ENCODE results near the gene SLC3A2. TPM values are rescaled to one million over a fixed set of nuclear protein-coding genes. Genes with fewer than 3 reads are reported as not detected.

The SLC3A2 gene
- total RNA-seq, 1 experiment from 2014 or later: 334 TPM

- Mint-ChIP-seq H3K27me3 (ENCODE audit: low read depth) (peaks cover 13% of the 10 kb centered on the region), H3K4me1 (peaks cover 31% of the 10 kb centered on the region), H3K36me3 (0 out of 2 replicates have a peak, but pooled peaks cover 3% of the 10 kb centered on the region), H3K9me3 (peaks cover 8% of the 10 kb centered on the region), H3K4me3 (no peak overlapping the region), H3K27ac (no peak overlapping the region)
- CTCF ChIA-PET: interaction anchor here (0.6 to 11.0 kb wide), 54 partner anchors 9 to 831 kb away, joined by 3 to 535 read pairs (median 5); partner anchors contain the start of genes CHRM1, PLAAT5, SLC22A25 and SLC22A6
- peak; percentile 94 for DNase-seq (ENCODE audit: low spot score)
- ATAC-seq: peak; percentile 54
- TF ChIP-seq CTCF (IDR thresholded peaks at IDR 0.05): peak; percentile 99
- no peak for TF ChIP-seq SMAD3 (CRISPR knock-in tag; IDR thresholded peaks at IDR 0.05; ENCODE audit: borderline replicate concordance)
- TF ChIP-seq ESRRA (CRISPR knock-in tag; IDR thresholded peaks at IDR 0.05; ENCODE audit: borderline replicate concordance): no peak
- TF ChIP-seq SP1 (CRISPR knock-in tag; conservative IDR thresholded peaks at IDR 0.05): 0 out of 2 replicates have a peak, but pooled peaks have one; percentile 24
- no peak for TF ChIP-seq ZNF263 (CRISPR knock-in tag; IDR thresholded peaks at IDR 0.05; ENCODE audit: low read depth)
- no peak for TF ChIP-seq ZNF219 (CRISPR knock-in tag; IDR thresholded peaks at IDR 0.05; ENCODE audit: borderline replicate concordance)
- POLR2A ChIA-PET: interaction anchor here (0.6 to 1.9 kb wide), 8 partner anchors 16 to 1991 kb away, joined by 3 to 6 read pairs (median 4); no protein-coding TSS in a partner anchor
Measured at GRCh38 chr11:62905927-62906531, 25.3 kb downstream of the SLC3A2 start.

- H3K4me3 Mint-ChIP-seq: no peak overlapping the region
- peaks cover 8% of the 10 kb centered on the region for H3K9me3 Mint-ChIP-seq
Measured at GRCh38 chr11:62908468-62909072, 27.9 kb downstream of the SLC3A2 start.

GRCh38 chr11:62909107-62909894, 28.6 kb downstream of the SLC3A2 start:
- ChIA-PET CTCF (interaction anchor here (0.6 to 11.0 kb wide), 22 partner anchors 11 to 155 kb away, joined by 3 to 535 read pairs (median 4); partner anchors contain the start of genes CHRM1, SLC22A8, SLC3A2 and ZBTB3), POLR2A (interaction anchor here (0.6 to 1.0 kb wide), 4 partner anchors 13 to 114 kb away, joined by 3 to 5 read pairs (median 3); no protein-coding TSS in a partner anchor)
- DNase-seq (ENCODE audit: low spot score) (peak; percentile 91), ATAC-seq (peak; percentile 87)
- H3K36me3 Mint-ChIP-seq: 0 out of 2 replicates have a peak, but pooled peaks cover 3% of the 10 kb centered on the region
- H3K27ac Mint-ChIP-seq: peak overlapping the region; percentile 84
- H3K27me3 Mint-ChIP-seq (ENCODE audit: low read depth): peaks cover 13% of the 10 kb centered on the region
- H3K9me3 Mint-ChIP-seq: peaks cover 8% of the 10 kb centered on the region
- peak overlapping the region; percentile 46 for H3K4me3 Mint-ChIP-seq
- H3K4me1 Mint-ChIP-seq: peaks cover 27% of the 10 kb centered on the region
- TF ChIP-seq ARID4B (CRISPR knock-in tag; IDR thresholded peaks at IDR 0.05; ENCODE audit: borderline replicate concordance) (no peak), ETV6 (CRISPR knock-in tag; IDR thresholded peaks at IDR 0.05) (peak; percentile 82), ERG (CRISPR knock-in tag; IDR thresholded peaks at IDR 0.05) (0 out of 2 replicates have a peak, but pooled peaks have one; percentile 7), MAX (CRISPR knock-in tag; IDR thresholded peaks at IDR 0.05) (peak; percentile 68), SP1 (CRISPR knock-in tag; conservative IDR thresholded peaks at IDR 0.05) (peak; percentile 54; the same call in 1 of the 2 replicates), CTCF (IDR thresholded peaks at IDR 0.05) (peak; percentile 55)

More at GRCh38 chr11:62908468-62909072, 27.9 kb downstream of the SLC3A2 start:
- CTCF ChIA-PET: interaction anchor here (0.6 to 11.0 kb wide), 21 partner anchors 11 to 155 kb away, joined by 3 to 535 read pairs (median 5); partner anchors contain the start of genes CHRM1, SLC22A8, SLC3A2 and ZBTB3
- DNase-seq (ENCODE audit: low spot score): no peak
- peak; percentile 11 for ATAC-seq
- H3K4me1 Mint-ChIP-seq: peaks cover 31% of the 10 kb centered on the region
- TF ChIP-seq TP53 (CRISPR knock-in tag; IDR thresholded peaks at IDR 0.05) (no peak; the same call in 1 of the 2 replicates), SMAD4 (CRISPR knock-in tag; IDR thresholded peaks at IDR 0.05) (no peak), ZBTB21 (CRISPR knock-in tag; IDR thresholded peaks at IDR 0.05; ENCODE audit: borderline replicate concordance) (no peak), NFATC4 (CRISPR knock-in tag; IDR thresholded peaks at IDR 0.05) (no peak), NR1H2 (CRISPR knock-in tag; IDR thresholded peaks at IDR 0.05) (no peak), ATF3 (CRISPR knock-in tag; conservative IDR thresholded peaks at IDR 0.05) (no peak), TEAD1 (CRISPR knock-in tag; IDR thresholded peaks at IDR 0.05) (no peak)
- H3K36me3 Mint-ChIP-seq: 0 out of 2 replicates have a peak, but pooled peaks cover 3% of the 10 kb centered on the region
- peak overlapping the region; percentile 84 for H3K27ac Mint-ChIP-seq
- peaks cover 13% of the 10 kb centered on the region for H3K27me3 Mint-ChIP-seq (ENCODE audit: low read depth)
- POLR2A ChIA-PET: interaction anchor here (1.0 kb wide), 2 partner anchors 14 to 115 kb away, joined by 3 to 5 read pairs; no protein-coding TSS in a partner anchor
